Activated CD8-positive, alpha-beta memory T cell treated with anti-CD3 and anti-CD28 coated beads for 4 hours (primary cell): Measurements from ENCODE around the gene TAS2R39.
"Not testable (repeated sequence)": the region's sequence is repeated elsewhere in the genome, so short reads cannot be mapped to it uniquely, and the experiment has no call there.

Experiments used
- DNase-seq, 2 donors: peaks; one replicate each; pipeline ENCODE4 v3.0.0-alpha.2; 2020; ENCODE audit warnings: low read depth in 2 of 2

TAS2R39 gene

GRCh38 chr7:143183024-143183423 is at the start of gene TAS2R39:
Gene TAS2R39 (plus strand): TSS chr7:143183419. CDS start chr7:143183419, 0 bp downstream.
- DNase-seq = no peak

GRCh38 chr7:143147070-143147469 is 36.1 kb upstream of the TAS2R39 start:
- DNase-seq = no peak

- DNase-seq = no peak
Measured at GRCh38 chr7:143148050-143148449, 35.2 kb upstream of the TAS2R39 start.

- no peak for DNase-seq
Measured at GRCh38 chr7:143148651-143149050, 34.6 kb upstream of the TAS2R39 start.

- DNase-seq = not testable (repeated sequence)
Measured at GRCh38 chr7:143150696-143151095, 32.5 kb upstream of the TAS2R39 start.

GRCh38 chr7:143158617-143159016 is 24.6 kb upstream of the TAS2R39 start:
- DNase-seq = not testable (repeated sequence)

- DNase-seq = no peak
Measured at GRCh38 chr7:143171697-143172096, 11.5 kb upstream of the TAS2R39 start.

- no peak for DNase-seq
Measured at GRCh38 chr7:143172354-143172753, 10.9 kb upstream of the TAS2R39 start.

- no peak for DNase-seq
Measured at GRCh38 chr7:143176128-143176527, 7.1 kb upstream of the TAS2R39 start.

- DNase-seq = no peak
Measured at GRCh38 chr7:143177374-143178119, 5.7 kb upstream of the TAS2R39 start.

- DNase-seq = not testable (repeated sequence)
Measured at GRCh38 chr7:143180771-143181170, 2.4 kb upstream of the TAS2R39 start.

GRCh38 chr7:143181349-143181748 is 1.9 kb upstream of the TAS2R39 start:
- DNase-seq = no peak

- DNase-seq = no peak
Measured at GRCh38 chr7:143185551-143185950, 2.3 kb downstream of the TAS2R39 start.

GRCh38 chr7:143188994-143189393 is 5.8 kb downstream of the TAS2R39 start:
- no peak for DNase-seq

GRCh38 chr7:143193880-143194279 is 10.7 kb downstream of the TAS2R39 start:
- DNase-seq = no peak

- DNase-seq = no peak
Measured at GRCh38 chr7:143199040-143199439, 15.8 kb downstream of the TAS2R39 start.

GRCh38 chr7:143202161-143202560 is 18.9 kb downstream of the TAS2R39 start:
- DNase-seq = no peak

- DNase-seq = no peak
Measured at GRCh38 chr7:143203386-143203785, 20.2 kb downstream of the TAS2R39 start.

- DNase-seq = no peak
Measured at GRCh38 chr7:143205560-143206293, 22.5 kb downstream of the TAS2R39 start.

GRCh38 chr7:143210541-143210940 is 27.3 kb downstream of the TAS2R39 start:
- no peak for DNase-seq

- not testable (repeated sequence) for DNase-seq
Measured at GRCh38 chr7:143213478-143213877, 30.3 kb downstream of the TAS2R39 start.

GRCh38 chr7:143214789-143215679 is 31.8 kb downstream of the TAS2R39 start:
- DNase-seq = peak in 1 of 2 donors; percentile 37
